ENCODE results near the gene CYP4F3.

Gene CYP4F3

GRCh38 chr19:15651791-15652190, 11.1 kb downstream of the CYP4F3 start:
- no peak for TF ChIP-seq CTCF (IDR thresholded peaks at IDR 0.05; ENCODE audit: low read depth, low read length)
- in situ Hi-C loops (cut with HindIII; ENCODE audit: low sequenced_read_pairs), result no loop called here
- DNase-seq (ENCODE audit: low read depth, low spot score), result no peak
- H3K4me3 ChIP-seq (ENCODE audit: low read depth, low read length), result no peak overlapping the region

- TF ChIP-seq CTCF (IDR thresholded peaks at IDR 0.05; ENCODE audit: low read depth, low read length), result no peak
- no peak overlapping the region for H3K4me3 ChIP-seq (ENCODE audit: low read depth, low read length)
- in situ Hi-C loops (cut with HindIII; ENCODE audit: low sequenced_read_pairs), result no loop called here
- DNase-seq (ENCODE audit: low read depth, low spot score), result no peak
Observed at GRCh38 chr19:15652559-15653278, 12.0 kb downstream of the CYP4F3 start.

GRCh38 chr19:15656467-15656866, 15.8 kb downstream of the CYP4F3 start:
- no peak overlapping the region for H3K4me3 ChIP-seq (ENCODE audit: low read depth, low read length)
- DNase-seq (ENCODE audit: low read depth, low spot score), result no peak
- no peak for TF ChIP-seq CTCF (IDR thresholded peaks at IDR 0.05; ENCODE audit: low read depth, low read length)
- in situ Hi-C loops (cut with HindIII; ENCODE audit: low sequenced_read_pairs), result no loop called here

- TF ChIP-seq CTCF (IDR thresholded peaks at IDR 0.05; ENCODE audit: low read depth, low read length), result no peak
- no peak overlapping the region for H3K4me3 ChIP-seq (ENCODE audit: low read depth, low read length)
- in situ Hi-C loops (cut with HindIII; ENCODE audit: low sequenced_read_pairs), result no loop called here
- DNase-seq (ENCODE audit: low read depth, low spot score), result no peak
Observed at GRCh38 chr19:15663247-15663646, 22.6 kb downstream of the CYP4F3 start.

- in situ Hi-C loops (cut with HindIII; ENCODE audit: low sequenced_read_pairs), result no loop called here
- no peak for TF ChIP-seq CTCF (IDR thresholded peaks at IDR 0.05; ENCODE audit: low read depth, low read length)
- no peak for DNase-seq (ENCODE audit: low read depth, low spot score)
Observed at GRCh38 chr19:15666186-15666585, 25.5 kb downstream of the CYP4F3 start.

GRCh38 chr19:15666883-15667282, 26.2 kb downstream of the CYP4F3 start:
- in situ Hi-C loops (cut with HindIII; ENCODE audit: low sequenced_read_pairs), result no loop called here
- TF ChIP-seq CTCF (IDR thresholded peaks at IDR 0.05; ENCODE audit: low read depth, low read length), result no peak
- no peak overlapping the region for H3K4me3 ChIP-seq (ENCODE audit: low read depth, low read length)
- no peak for DNase-seq (ENCODE audit: low read depth, low spot score)

More at GRCh38 chr19:15666186-15666585, 25.5 kb downstream of the CYP4F3 start:
- H3K4me3 ChIP-seq (ENCODE audit: low read depth, low read length), result no peak overlapping the region
